Activated CD4-positive, alpha-beta T cell treated with anti-CD3 and anti-CD28 coated beads, Interleukin-2, amount 50 U/mL, for 1 hour (primary cell): Measurements from ENCODE around the gene ANTXR2.

Experiments
- DNase-seq: peaks from one replicate; pipeline ENCODE4 v3.0.0-alpha.2; 2020

The ANTXR2 gene

GRCh38 chr4:79979785-79980437 is 93.1 kb downstream of the ANTXR2 start:
- DNase-seq, result no peak

GRCh38 chr4:79977131-79977840 is 95.7 kb downstream of the ANTXR2 start:
- no peak for DNase-seq

- no peak for DNase-seq
Measured at GRCh38 chr4:79964400-79965211, 108.4 kb downstream of the ANTXR2 start.

GRCh38 chr4:79964020-79964399 is 109.0 kb downstream of the ANTXR2 start:
- no peak for DNase-seq

GRCh38 chr4:79959652-79960051 is 113.4 kb downstream of the ANTXR2 start:
- no peak for DNase-seq

- no peak for DNase-seq
Measured at GRCh38 chr4:79958466-79959264, 114.4 kb downstream of the ANTXR2 start.

GRCh38 chr4:79949178-79949577 is 123.9 kb downstream of the ANTXR2 start:
- DNase-seq, result no peak

GRCh38 chr4:79948739-79949138 is 124.3 kb downstream of the ANTXR2 start:
- no peak for DNase-seq

- DNase-seq, result no peak
Measured at GRCh38 chr4:79948261-79948660, 124.8 kb downstream of the ANTXR2 start.

GRCh38 chr4:79947386-79947785 is 125.6 kb downstream of the ANTXR2 start:
- DNase-seq, result no peak

- DNase-seq, result no peak
Measured at GRCh38 chr4:79935274-79935673, 137.8 kb downstream of the ANTXR2 start.

GRCh38 chr4:79934660-79935059 is 138.4 kb downstream of the ANTXR2 start:
- no peak for DNase-seq

- no peak for DNase-seq
Measured at GRCh38 chr4:79927931-79928330, 145.1 kb downstream of the ANTXR2 start.

- no peak for DNase-seq
Measured at GRCh38 chr4:79923281-79923680, 149.7 kb downstream of the ANTXR2 start.

- no peak for DNase-seq
Measured at GRCh38 chr4:79922011-79922410, 151.0 kb downstream of the ANTXR2 start.

- DNase-seq, result no peak
Measured at GRCh38 chr4:79920163-79920853, 152.7 kb downstream of the ANTXR2 start.

- no peak for DNase-seq
Measured at GRCh38 chr4:79918292-79918691, 154.7 kb downstream of the ANTXR2 start.

GRCh38 chr4:79917246-79917645 is 155.8 kb downstream of the ANTXR2 start:
- DNase-seq, result peak; percentile 41

GRCh38 chr4:79915246-79915645 is 157.8 kb downstream of the ANTXR2 start:
- no peak for DNase-seq

GRCh38 chr4:79913581-79913980 is 159.4 kb downstream of the ANTXR2 start:
- no peak for DNase-seq

- DNase-seq, result no peak
Measured at GRCh38 chr4:79907001-79907400, 166.0 kb downstream of the ANTXR2 start.

- DNase-seq, result no peak
Measured at GRCh38 chr4:79906303-79906702, 166.7 kb downstream of the ANTXR2 start.
